ENCODE measurements around the gene ONECUT2. TPM values are rescaled to one million over a fixed set of nuclear protein-coding genes. Genes with fewer than 3 reads are reported as not detected.

The ONECUT2 gene
- total and polyA plus RNA-seq, 2 experiments from 2014 or later = 0.82 to 1.7 TPM

GRCh38 chr18:57446322-57446721, 11.1 kb downstream of the ONECUT2 start:
- Mint-ChIP-seq H3K27ac (no peak overlapping the region), H3K36me3 (ENCODE audit: low read depth) (no peaks in the 10 kb centered on the region), H3K4me1 (peaks cover 27% of the 10 kb centered on the region), H3K4me3 (no peak overlapping the region; the same call in 2 of the 3 replicates), H3K27me3 (ENCODE audit: insufficient read depth, low read depth, poor library complexity) (peaks cover 45% of the 10 kb centered on the region), H3K9me3 (no peaks in the 10 kb centered on the region)
- H3K4me1 ChIP-seq (ENCODE audit: insufficient read depth) = peaks cover 33% of the 10 kb centered on the region
- H3K27me3 ChIP-seq (ENCODE audit: insufficient read depth) = peaks cover 54% of the 10 kb centered on the region
- DNase-seq (ENCODE audit: low spot score) = peak; percentile 70
- no peaks in the 10 kb centered on the region for H3K36me3 ChIP-seq (ENCODE audit: insufficient read depth)
- H3K27ac ChIP-seq (ENCODE audit: low read depth) = no peak overlapping the region
- no peaks in the 10 kb centered on the region for H3K79me2 ChIP-seq (replicated peaks; ENCODE audit: insufficient read depth)
- H3K4me2 ChIP-seq = no peak overlapping the region
- H3K4me3 ChIP-seq = no peak overlapping the region
- 0 out of 2 replicates have a peak, but pooled peaks cover 2% of the 10 kb centered on the region for H3F3A ChIP-seq (replicated peaks; ENCODE audit: low read depth)
- H2AFZ ChIP-seq = no peak overlapping the region
- no peaks in the 10 kb centered on the region for H3K9me2 ChIP-seq (ENCODE audit: insufficient read depth)
- TF ChIP-seq NANOG (IDR thresholded peaks at IDR 0.05; ENCODE audit: borderline replicate concordance) (no peak), ZNF331 (CRISPR knock-in tag; IDR thresholded peaks at IDR 0.05; ENCODE audit: low read depth) (no peak), EZH2 (IDR thresholded peaks at IDR 0.05; ENCODE audit: low read depth, unreplicated experiment) (no peak), STAT1 (IDR thresholded peaks at IDR 0.05; ENCODE audit: unreplicated experiment) (no peak), ZNF114 (CRISPR knock-in tag; IDR thresholded peaks at IDR 0.05) (no peak), JUNB (IDR thresholded peaks at IDR 0.05; ENCODE audit: unreplicated experiment) (no peak), EZH2phosphoT487 (IDR thresholded peaks at IDR 0.05; ENCODE audit: unreplicated experiment) (no peak), POLR2AphosphoS5 (IDR thresholded peaks at IDR 0.05; ENCODE audit: low read depth) (no peak), CREB1 (CRISPR knock-in tag; IDR thresholded peaks at IDR 0.05; ENCODE audit: low read depth) (no peak)
- TF ChIP-seq, protein P1, sequence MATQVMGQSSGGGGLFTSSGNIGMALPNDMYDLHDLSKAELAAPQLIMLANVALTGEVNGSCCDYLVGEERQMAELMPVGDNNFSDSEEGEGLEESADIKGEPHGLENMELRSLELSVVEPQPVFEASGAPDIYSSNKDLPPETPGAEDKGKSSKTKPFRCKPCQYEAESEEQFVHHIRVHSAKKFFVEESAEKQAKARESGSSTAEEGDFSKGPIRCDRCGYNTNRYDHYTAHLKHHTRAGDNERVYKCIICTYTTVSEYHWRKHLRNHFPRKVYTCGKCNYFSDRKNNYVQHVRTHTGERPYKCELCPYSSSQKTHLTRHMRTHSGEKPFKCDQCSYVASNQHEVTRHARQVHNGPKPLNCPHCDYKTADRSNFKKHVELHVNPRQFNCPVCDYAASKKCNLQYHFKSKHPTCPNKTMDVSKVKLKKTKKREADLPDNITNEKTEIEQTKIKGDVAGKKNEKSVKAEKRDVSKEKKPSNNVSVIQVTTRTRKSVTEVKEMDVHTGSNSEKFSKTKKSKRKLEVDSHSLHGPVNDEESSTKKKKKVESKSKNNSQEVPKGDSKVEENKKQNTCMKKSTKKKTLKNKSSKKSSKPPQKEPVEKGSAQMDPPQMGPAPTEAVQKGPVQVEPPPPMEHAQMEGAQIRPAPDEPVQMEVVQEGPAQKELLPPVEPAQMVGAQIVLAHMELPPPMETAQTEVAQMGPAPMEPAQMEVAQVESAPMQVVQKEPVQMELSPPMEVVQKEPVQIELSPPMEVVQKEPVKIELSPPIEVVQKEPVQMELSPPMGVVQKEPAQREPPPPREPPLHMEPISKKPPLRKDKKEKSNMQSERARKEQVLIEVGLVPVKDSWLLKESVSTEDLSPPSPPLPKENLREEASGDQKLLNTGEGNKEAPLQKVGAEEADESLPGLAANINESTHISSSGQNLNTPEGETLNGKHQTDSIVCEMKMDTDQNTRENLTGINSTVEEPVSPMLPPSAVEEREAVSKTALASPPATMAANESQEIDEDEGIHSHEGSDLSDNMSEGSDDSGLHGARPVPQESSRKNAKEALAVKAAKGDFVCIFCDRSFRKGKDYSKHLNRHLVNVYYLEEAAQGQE (IDR thresholded peaks at IDR 0.05; ENCODE audit: unreplicated experiment) = peak; percentile 42
- TF ChIP-seq, protein P2, sequence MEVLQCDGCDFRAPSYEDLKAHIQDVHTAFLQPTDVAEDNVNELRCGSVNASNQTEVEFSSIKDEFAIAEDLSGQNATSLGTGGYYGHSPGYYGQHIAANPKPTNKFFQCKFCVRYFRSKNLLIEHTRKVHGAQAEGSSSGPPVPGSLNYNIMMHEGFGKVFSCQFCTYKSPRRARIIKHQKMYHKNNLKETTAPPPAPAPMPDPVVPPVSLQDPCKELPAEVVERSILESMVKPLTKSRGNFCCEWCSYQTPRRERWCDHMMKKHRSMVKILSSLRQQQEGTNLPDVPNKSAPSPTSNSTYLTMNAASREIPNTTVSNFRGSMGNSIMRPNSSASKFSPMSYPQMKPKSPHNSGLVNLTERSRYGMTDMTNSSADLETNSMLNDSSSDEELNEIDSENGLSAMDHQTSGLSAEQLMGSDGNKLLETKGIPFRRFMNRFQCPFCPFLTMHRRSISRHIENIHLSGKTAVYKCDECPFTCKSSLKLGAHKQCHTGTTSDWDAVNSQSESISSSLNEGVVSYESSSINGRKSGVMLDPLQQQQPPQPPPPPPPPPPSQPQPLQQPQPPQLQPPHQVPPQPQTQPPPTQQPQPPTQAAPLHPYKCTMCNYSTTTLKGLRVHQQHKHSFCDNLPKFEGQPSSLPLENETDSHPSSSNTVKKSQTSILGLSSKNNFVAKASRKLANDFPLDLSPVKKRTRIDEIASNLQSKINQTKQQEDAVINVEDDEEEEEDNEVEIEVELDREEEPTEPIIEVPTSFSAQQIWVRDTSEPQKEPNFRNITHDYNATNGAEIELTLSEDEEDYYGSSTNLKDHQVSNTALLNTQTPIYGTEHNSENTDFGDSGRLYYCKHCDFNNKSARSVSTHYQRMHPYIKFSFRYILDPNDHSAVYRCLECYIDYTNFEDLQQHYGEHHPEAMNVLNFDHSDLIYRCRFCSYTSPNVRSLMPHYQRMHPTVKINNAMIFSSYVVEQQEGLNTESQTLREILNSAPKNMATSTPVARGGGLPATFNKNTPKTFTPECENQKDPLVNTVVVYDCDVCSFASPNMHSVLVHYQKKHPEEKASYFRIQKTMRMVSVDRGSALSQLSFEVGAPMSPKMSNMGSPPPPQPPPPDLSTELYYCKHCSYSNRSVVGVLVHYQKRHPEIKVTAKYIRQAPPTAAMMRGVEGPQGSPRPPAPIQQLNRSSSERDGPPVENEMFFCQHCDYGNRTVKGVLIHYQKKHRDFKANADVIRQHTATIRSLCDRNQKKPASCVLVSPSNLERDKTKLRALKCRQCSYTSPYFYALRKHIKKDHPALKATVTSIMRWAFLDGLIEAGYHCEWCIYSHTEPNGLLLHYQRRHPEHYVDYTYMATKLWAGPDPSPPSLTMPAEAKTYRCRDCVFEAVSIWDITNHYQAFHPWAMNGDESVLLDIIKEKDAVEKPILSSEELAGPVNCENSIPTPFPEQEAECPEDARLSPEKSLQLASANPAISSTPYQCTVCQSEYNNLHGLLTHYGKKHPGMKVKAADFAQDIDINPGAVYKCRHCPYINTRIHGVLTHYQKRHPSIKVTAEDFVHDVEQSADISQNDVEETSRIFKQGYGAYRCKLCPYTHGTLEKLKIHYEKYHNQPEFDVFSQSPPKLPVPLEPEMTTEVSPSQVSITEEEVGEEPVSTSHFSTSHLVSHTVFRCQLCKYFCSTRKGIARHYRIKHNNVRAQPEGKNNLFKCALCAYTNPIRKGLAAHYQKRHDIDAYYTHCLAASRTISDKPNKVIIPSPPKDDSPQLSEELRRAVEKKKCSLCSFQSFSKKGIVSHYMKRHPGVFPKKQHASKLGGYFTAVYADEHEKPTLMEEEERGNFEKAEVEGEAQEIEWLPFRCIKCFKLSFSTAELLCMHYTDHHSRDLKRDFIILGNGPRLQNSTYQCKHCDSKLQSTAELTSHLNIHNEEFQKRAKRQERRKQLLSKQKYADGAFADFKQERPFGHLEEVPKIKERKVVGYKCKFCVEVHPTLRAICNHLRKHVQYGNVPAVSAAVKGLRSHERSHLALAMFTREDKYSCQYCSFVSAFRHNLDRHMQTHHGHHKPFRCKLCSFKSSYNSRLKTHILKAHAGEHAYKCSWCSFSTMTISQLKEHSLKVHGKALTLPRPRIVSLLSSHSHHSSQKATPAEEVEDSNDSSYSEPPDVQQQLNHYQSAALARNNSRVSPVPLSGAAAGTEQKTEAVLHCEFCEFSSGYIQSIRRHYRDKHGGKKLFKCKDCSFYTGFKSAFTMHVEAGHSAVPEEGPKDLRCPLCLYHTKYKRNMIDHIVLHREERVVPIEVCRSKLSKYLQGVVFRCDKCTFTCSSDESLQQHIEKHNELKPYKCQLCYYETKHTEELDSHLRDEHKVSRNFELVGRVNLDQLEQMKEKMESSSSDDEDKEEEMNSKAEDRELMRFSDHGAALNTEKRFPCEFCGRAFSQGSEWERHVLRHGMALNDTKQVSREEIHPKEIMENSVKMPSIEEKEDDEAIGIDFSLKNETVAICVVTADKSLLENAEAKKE (CRISPR knock-in tag; IDR thresholded peaks at IDR 0.05) = no peak
- TF ChIP-seq, protein P3, sequence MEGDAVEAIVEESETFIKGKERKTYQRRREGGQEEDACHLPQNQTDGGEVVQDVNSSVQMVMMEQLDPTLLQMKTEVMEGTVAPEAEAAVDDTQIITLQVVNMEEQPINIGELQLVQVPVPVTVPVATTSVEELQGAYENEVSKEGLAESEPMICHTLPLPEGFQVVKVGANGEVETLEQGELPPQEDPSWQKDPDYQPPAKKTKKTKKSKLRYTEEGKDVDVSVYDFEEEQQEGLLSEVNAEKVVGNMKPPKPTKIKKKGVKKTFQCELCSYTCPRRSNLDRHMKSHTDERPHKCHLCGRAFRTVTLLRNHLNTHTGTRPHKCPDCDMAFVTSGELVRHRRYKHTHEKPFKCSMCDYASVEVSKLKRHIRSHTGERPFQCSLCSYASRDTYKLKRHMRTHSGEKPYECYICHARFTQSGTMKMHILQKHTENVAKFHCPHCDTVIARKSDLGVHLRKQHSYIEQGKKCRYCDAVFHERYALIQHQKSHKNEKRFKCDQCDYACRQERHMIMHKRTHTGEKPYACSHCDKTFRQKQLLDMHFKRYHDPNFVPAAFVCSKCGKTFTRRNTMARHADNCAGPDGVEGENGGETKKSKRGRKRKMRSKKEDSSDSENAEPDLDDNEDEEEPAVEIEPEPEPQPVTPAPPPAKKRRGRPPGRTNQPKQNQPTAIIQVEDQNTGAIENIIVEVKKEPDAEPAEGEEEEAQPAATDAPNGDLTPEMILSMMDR (conservative IDR thresholded peaks at IDR 0.05; ENCODE audit: low read depth in 2 of 2) = peak; percentile 65 to 79
- TF ChIP-seq, protein P4, sequence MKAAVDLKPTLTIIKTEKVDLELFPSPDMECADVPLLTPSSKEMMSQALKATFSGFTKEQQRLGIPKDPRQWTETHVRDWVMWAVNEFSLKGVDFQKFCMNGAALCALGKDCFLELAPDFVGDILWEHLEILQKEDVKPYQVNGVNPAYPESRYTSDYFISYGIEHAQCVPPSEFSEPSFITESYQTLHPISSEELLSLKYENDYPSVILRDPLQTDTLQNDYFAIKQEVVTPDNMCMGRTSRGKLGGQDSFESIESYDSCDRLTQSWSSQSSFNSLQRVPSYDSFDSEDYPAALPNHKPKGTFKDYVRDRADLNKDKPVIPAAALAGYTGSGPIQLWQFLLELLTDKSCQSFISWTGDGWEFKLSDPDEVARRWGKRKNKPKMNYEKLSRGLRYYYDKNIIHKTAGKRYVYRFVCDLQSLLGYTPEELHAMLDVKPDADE (IDR thresholded peaks at IDR 0.05) = no peak
- peaks cover 26% of the 10 kb centered on the region for H4K20me1 ChIP-seq (replicated peaks; ENCODE audit: insufficient read depth)
- ATAC-seq = peak; percentile 82
